HFF-Myc (cell line): ENCODE measurements around the gene PLB1.

Source experiments
- DNase-seq: peaks from one replicate; pipeline ENCODE4 v3.0.0-alpha.2; 2011; ENCODE audit warnings: low read depth; ENCODE audit errors: extremely low read depth
- H3K4me3 ChIP-seq: replicated peaks from 2 replicates; pipeline ENCODE4 v1.5.1; 2011; ENCODE audit warnings: low read depth, mild to moderate bottlenecking, control low read depth, low read length
- TF ChIP-seq, protein P1 (sequence below): IDR thresholded peaks from 2 replicates; pipeline ENCODE4 v1.5.1; 2012; ENCODE audit warnings: mild to moderate bottlenecking, low read depth, low read length, control low read depth; ENCODE audit errors: missing control alignments

PLB1 gene

DNA sequence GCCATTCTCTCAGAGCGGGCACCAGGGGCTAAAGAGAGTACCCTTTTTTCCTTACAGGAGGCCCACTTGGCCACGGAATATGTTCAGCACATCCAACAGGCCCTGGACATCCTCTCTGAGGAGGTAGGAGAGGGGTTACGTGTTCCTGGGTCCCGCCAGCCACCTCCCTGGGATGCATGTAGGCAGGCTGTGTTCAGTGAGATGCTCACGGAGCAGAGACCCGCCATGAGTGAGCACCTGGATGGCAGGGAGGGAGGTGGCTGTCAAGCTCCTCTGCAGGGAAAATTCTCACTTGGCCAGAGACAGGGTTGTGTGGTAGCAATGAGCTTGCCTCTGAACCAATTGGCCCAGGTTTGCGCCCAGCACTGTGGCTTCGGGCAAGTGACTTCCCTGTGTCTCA is 132.6 kb downstream of the PLB1 start:
- H3K4me3 ChIP-seq, result no peak overlapping the region
- no peak for DNase-seq
- TF ChIP-seq, protein P1, sequence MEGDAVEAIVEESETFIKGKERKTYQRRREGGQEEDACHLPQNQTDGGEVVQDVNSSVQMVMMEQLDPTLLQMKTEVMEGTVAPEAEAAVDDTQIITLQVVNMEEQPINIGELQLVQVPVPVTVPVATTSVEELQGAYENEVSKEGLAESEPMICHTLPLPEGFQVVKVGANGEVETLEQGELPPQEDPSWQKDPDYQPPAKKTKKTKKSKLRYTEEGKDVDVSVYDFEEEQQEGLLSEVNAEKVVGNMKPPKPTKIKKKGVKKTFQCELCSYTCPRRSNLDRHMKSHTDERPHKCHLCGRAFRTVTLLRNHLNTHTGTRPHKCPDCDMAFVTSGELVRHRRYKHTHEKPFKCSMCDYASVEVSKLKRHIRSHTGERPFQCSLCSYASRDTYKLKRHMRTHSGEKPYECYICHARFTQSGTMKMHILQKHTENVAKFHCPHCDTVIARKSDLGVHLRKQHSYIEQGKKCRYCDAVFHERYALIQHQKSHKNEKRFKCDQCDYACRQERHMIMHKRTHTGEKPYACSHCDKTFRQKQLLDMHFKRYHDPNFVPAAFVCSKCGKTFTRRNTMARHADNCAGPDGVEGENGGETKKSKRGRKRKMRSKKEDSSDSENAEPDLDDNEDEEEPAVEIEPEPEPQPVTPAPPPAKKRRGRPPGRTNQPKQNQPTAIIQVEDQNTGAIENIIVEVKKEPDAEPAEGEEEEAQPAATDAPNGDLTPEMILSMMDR, result no peak

DNA sequence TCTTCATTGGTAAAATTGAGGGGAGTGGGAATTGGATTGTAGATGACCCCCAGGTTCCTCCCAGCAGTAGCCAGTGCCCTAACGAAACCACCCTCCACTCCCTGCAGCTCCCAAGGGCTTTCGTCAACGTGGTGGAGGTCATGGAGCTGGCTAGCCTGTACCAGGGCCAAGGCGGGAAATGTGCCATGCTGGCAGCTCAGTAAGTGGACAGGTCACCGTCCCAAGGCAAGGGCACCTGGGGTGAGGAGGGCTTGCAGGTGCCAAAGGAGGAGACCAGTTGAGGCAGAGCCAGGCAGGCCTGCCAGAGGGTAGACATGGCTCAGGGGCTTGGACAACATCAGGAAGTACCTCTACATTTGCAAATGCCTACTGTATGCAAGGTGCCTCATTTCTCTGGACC is 133.1 kb downstream of the PLB1 start:
- no peak for DNase-seq
- TF ChIP-seq, protein P1, result no peak
- H3K4me3 ChIP-seq, result no peak overlapping the region

DNA sequence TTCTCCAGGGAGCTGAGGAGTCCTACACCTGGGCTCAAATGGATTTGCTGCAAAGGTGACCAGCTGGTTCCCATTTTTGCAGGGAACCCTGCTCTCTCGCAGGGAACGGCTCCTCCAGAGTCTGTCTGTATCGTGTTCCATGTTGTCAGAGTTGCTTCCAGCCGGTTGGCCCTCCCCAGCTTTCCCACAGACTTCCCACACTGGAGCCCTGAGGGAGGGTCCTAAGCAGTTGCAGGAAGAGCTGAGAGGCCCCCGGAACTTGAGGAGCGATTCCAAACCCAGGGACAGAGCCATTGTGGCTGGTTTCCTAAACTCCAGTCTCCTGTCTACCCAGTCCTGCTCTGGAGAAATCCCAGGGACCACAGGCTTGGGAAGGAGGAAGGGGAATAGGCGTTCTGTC is 134.1 kb downstream of the PLB1 start:
- no peak for DNase-seq
- TF ChIP-seq, protein P1, result no peak
- H3K4me3 ChIP-seq, result no peak overlapping the region

DNA sequence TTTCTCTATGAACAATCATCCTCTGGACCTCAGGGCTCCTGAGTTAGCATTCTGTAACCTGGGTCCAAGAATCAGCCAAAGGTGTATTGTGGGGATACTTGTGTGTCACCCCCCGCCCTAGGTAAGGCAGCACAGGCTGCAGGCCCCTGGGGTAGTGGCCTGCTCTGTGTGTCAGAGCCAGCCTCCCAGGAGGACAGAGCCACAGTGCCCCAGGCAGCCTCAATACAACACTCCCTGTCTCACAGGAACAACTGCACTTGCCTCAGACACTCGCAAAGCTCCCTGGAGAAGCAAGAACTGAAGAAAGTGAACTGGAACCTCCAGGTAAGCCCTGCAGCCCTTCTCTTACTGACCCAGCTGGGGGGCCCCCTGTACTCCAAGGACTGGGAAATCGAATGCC is 134.5 kb downstream of the PLB1 start:
- H3K4me3 ChIP-seq, result no peak overlapping the region
- TF ChIP-seq, protein P1, result no peak
- DNase-seq, result no peak

DNA sequence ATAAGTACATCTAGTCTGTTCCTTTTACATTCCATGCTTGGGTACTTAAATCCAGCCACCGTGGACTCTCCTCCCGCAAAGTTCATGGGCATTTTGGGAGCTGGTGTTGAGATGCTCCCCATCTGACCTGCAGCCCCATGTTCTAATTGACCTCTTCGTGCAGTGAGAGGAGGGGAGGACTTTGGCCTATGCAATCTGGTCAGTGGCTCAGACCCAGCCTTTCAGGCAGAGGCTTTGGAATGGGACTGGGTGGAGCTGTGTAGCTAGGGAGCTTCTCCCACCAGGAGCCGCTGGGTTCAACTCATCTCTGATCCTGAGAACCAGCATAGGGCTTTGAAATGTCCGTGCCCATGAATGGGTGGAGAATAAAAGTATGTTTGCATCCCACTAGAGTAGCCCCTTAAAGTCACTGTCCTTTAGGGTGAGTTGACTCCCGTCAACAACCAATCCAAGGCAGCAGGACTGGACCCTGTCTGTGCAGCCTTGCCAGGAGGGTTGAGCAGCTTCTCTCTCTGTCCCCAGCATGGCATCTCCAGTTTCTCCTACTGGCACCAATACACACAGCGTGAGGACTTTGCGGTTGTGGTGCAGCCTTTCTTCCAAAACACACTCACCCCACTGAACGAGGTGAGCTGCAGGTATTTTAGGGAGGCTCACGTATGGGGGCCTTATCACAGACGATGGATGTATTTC is 135.8 kb downstream of the PLB1 start:
- TF ChIP-seq, protein P1, result no peak
- H3K4me3 ChIP-seq, result no peak overlapping the region
- DNase-seq, result no peak

DNA sequence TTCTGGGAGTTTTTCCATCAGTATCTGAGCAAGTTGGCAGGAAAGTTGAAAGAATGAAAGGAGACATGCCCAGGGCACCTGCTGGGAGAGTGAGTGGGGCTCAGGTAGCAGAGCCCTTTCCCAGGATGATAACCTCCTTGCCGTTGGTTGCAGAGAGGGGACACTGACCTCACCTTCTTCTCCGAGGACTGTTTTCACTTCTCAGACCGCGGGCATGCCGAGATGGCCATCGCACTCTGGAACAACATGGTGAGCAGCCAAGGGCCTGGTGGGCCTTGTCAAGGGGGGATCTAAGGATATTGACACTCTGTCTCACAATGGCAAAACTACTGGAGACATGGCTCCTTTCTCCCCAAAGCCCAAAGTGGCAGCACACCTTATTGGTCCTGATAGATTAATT is 136.9 kb downstream of the PLB1 start:
- H3K4me3 ChIP-seq, result no peak overlapping the region
- TF ChIP-seq, protein P1, result no peak
- no peak for DNase-seq

DNA sequence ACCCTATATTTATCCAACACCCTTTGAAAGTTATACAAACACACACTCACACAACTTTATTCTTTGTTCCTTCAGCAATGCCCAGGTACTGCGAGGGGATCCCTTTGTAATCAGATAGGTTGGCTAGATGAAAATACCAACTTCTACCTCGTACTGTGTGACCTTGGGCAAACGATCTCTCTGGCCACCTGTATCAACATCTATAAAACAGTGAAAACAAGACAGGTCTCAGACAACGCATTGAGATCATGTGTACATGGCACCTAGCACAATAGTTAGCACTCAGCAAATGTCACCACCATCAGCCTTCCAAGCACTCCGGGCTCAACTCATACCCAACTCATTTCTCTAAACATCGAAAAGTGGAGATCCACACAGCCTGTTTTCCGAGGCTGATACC is 137.3 kb downstream of the PLB1 start:
- no peak overlapping the region for H3K4me3 ChIP-seq
- no peak for DNase-seq
- TF ChIP-seq, protein P1, result no peak
